ENCODE data around the gene INO80. TPM values are rescaled to one million over a fixed set of nuclear protein-coding genes. Genes with fewer than 3 reads are reported as not detected.

INO80 gene, protein sequence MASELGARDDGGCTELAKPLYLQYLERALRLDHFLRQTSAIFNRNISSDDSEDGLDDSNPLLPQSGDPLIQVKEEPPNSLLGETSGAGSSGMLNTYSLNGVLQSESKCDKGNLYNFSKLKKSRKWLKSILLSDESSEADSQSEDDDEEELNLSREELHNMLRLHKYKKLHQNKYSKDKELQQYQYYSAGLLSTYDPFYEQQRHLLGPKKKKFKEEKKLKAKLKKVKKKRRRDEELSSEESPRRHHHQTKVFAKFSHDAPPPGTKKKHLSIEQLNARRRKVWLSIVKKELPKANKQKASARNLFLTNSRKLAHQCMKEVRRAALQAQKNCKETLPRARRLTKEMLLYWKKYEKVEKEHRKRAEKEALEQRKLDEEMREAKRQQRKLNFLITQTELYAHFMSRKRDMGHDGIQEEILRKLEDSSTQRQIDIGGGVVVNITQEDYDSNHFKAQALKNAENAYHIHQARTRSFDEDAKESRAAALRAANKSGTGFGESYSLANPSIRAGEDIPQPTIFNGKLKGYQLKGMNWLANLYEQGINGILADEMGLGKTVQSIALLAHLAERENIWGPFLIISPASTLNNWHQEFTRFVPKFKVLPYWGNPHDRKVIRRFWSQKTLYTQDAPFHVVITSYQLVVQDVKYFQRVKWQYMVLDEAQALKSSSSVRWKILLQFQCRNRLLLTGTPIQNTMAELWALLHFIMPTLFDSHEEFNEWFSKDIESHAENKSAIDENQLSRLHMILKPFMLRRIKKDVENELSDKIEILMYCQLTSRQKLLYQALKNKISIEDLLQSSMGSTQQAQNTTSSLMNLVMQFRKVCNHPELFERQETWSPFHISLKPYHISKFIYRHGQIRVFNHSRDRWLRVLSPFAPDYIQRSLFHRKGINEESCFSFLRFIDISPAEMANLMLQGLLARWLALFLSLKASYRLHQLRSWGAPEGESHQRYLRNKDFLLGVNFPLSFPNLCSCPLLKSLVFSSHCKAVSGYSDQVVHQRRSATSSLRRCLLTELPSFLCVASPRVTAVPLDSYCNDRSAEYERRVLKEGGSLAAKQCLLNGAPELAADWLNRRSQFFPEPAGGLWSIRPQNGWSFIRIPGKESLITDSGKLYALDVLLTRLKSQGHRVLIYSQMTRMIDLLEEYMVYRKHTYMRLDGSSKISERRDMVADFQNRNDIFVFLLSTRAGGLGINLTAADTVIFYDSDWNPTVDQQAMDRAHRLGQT (N-terminal part only)
- total RNA-seq = 10 to 100 TPM; 19.6 to 21.3 TPM

GRCh38 chr15:41116116-41116961 lies at the start of gene INO80:
Gene INO80 (minus strand): TSS chr15:41116280. CDS start chr15:41096310, 19,970 bp downstream.

DNA sequence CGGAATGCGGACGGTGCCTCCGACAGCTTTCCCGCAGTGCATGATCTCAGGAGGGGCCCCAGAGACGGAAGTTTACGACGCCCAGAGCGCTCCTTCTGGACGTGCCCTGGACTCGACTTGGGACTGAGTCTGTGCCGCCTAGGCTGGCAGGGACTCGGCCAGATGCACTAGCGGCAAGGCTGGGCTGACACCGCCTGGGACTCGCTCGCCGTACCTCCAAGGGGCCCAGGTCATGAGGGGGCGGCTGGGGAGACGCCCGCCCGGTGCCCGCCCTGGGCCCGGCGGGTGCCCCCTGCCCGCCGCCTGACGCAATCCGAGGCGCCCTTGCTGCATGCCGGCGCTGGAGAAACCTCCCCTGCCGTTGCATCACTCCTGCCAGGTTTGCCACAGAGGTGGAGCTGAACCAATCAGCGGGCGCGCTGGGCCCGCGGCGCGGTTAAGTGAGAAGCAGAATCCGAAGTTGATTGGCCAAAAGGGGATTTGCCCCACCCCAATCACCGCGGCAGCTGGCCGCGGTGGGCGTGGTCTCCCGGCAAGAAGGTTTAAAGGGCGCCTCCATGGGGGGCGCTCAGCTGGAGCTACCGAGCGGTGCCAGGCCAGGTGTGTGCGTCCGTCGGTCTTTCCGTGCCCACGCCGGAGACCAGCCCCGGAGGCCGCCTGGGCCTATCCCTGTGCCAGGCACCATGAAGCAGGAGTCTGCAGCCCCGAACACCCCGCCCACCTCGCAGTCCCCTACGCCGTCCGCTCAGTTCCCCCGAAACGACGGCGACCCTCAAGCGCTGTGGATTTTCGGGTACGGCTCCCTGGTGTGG lies 163.0 kb downstream of the INO80 start, which contains the start of gene CHAC1:
Gene CHAC1, plus strand, starts transcription at position 571 of the 812 bp plus-strand sequence. Its CDS starts 113 bp downstream, at position 684.

Small RNA genes lying within 50 kb of the gene (small RNA-seq; reads per million reads assigned to genes)
- gene ISCA1P4 = 0 reads per million in 2 donors

Other genes with a start within 250 kb of the INO80 start
- gene RHOV, start 242.0 kb downstream of the INO80 start, total RNA-seq = under 1 TPM in 1 of 2 donors, not detected in 1; under 0.01 TPM
- 100 to 1,000 TPM in 1 of 2 donors, 10 to 100 TPM in 1; 90.2 to 109 TPM for gene VPS18, start 221.8 kb downstream of the INO80 start, total RNA-seq
- under 1 TPM; under 0.01 to 0.33 TPM for gene DLL4, start 186.9 kb downstream of the INO80 start, total RNA-seq
- gene CHAC1, start 162.8 kb downstream of the INO80 start, total RNA-seq = 10 to 100 TPM in 1 of 2 donors, 1 to 10 TPM in 1; 5.5 to 23.3 TPM
- gene EXD1, start 114.5 kb upstream of the INO80 start, total RNA-seq = under 1 TPM in 1 of 2 donors, not detected in 1; under 0.01 TPM
- 10 to 100 TPM; 50.9 to 87.6 TPM for gene CHP1, start 115.0 kb upstream of the INO80 start, total RNA-seq
- 10 to 100 TPM in 1 of 2 donors, 1 to 10 TPM in 1; 9.6 to 26.0 TPM for gene OIP5, start 216.3 kb upstream of the INO80 start, total RNA-seq
- gene NUSAP1, start 216.6 kb upstream of the INO80 start, total RNA-seq = 100 to 1,000 TPM in 1 of 2 donors, 10 to 100 TPM in 1; 73.3 to 114 TPM

Measured in melanocyte of skin (primary cell).